Subcutaneous adipose tissue (tissue), 4 donors: ENCODE measurements around the gene LASP1. TPM values are rescaled to one million over a fixed set of nuclear protein-coding genes. Genes with fewer than 3 reads are reported as not detected.

Experiments
- CTCF ChIP-seq: fragments of 450-650 bp; IDR thresholded peaks from one replicate; pipeline ENCODE4 v1.5.1; 2016; ENCODE audit warnings: low read depth, mild to moderate bottlenecking, control low read depth, antibody characterized with exemption, moderate library complexity
- total RNA-seq, 4 donors: library from RNA; depleted of rRNA; stranded (reverse); fragments of >200 nt; gene quantifications; one replicate each; pipeline ENCODE4 v1.1.0, GENCODE V29; 2016

LASP1 gene
- total RNA-seq, 4 donors from 2014 or later: 106 to 150 (median 140) TPM

- TF ChIP-seq CTCF: no peak
Observed at GRCh38 chr17:38864636-38865398, 5.0 kb upstream of the LASP1 start.

GRCh38 chr17:38867179-38867967, 2.5 kb upstream of the LASP1 start:
- TF ChIP-seq CTCF: no peak

GRCh38 chr17:38867968-38868816, 1.7 kb upstream of the LASP1 start:
- no peak for TF ChIP-seq CTCF

- TF ChIP-seq CTCF: no peak
Observed at GRCh38 chr17:38868817-38869525, 887 bp upstream of the LASP1 start.

GRCh38 chr17:38870259-38871165, 654 bp downstream of the LASP1 start:
- TF ChIP-seq CTCF: no peak

GRCh38 chr17:38871247-38872015, 1.6 kb downstream of the LASP1 start:
- no peak for TF ChIP-seq CTCF
